DMS53 (cell line): ENCODE measurements around the gene ASB6.
"Not testable (repeated sequence)": the region's sequence is repeated elsewhere in the genome, so short reads cannot be mapped to it uniquely, and the experiment has no call there.

ENCODE experiments used
- DNase-seq: peaks from one replicate; lab custom pipeline; 2025; lab: John Stamatoyannopoulos, UW

Gene ASB6

DNA sequence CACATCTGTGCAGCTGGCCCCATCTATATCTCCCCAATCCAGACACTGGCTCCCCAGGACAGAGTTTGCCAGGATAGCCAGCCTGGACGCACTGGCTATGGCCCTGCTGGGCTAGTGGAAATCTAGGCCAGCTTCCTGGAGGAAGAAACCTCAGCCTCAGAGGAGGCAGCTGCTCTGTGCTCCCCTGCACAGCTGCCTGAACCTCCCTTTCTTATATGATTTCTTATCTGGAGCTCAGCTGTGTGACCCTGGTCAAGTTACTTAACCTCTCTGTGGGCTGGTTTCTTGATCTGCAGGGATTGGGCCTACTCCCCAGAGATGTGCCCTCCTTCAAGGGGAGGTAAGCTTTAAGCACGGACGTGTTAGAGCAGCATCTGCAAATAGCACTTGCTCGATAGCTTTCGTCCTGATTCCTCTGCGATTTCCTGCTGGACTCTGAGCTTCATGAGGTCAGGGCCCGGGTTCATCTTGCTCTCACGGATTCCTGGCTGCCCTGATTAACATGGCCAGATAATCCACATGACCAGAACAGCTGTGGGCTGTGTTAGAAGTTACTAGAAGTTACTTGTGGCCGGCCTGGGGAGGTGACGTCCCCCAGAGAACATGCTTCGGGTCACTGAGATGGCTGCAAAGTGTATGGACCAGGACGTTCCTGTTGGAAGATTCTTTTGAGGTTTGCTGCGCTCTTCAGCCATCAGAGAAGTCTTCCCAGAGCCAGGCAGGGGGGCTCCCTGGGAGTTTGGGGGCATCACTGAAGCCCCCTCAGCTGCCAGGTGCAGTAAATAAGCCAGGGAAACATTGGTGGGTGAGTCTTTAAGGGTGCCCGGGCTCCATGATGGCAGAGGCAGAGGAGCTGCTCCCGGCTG is 35.6 kb downstream of the ASB6 start:
- no peak for DNase-seq

DNA sequence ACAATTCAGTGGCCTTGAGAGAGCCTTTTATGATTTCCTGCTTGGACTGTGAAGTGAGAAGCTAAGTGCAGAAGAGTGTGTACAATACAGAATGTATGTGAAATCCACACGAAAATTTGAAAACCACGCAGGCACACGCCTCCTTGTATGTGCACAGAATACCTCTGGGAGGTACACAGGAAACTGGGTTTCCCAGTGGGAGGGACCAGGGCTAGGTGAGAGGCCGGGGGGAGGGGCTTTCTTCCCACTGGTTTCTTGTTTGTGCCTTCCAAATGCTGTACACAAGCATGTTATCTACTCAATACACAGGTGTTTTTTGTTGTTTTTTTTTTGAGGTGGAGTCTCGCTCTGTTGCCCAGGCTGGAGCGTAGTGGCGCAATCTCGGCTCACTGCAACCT is 37.2 kb downstream of the ASB6 start:
- DNase-seq = peak; percentile 52

DNA sequence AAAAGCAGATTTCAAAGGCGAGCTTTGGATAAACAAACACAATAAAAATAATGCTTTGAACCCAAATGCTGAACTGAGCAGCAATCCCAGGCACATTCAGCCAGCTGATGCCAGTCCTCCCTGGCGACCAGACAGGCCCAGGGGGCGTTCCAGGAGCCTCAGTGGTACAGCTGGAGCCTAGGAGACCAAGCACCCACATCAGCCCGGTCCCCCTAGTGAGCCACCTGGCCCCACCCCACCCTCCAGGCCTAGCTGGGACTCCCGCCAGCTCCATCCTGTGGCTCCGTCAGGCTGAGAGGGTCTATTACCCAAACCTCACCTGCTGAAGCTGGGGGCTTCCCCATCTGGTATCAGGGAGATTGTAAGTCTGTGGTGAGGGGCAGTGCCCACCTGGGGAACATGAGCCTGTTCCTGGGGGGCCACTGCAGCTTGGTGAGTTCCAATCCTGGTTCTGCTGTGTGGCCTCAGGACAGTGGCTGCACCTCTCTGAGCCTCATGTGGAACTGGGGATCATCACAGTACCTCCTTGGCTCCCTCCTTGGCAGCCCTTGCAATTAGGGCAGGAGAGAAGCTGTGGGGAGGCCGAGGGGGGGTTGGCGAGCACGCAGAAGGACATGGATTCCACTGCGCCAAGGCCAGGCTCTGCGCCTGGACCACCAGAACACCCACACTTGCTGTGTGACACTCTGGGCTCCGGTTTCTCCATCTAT is 37.7 kb downstream of the ASB6 start:
- no peak for DNase-seq

DNA sequence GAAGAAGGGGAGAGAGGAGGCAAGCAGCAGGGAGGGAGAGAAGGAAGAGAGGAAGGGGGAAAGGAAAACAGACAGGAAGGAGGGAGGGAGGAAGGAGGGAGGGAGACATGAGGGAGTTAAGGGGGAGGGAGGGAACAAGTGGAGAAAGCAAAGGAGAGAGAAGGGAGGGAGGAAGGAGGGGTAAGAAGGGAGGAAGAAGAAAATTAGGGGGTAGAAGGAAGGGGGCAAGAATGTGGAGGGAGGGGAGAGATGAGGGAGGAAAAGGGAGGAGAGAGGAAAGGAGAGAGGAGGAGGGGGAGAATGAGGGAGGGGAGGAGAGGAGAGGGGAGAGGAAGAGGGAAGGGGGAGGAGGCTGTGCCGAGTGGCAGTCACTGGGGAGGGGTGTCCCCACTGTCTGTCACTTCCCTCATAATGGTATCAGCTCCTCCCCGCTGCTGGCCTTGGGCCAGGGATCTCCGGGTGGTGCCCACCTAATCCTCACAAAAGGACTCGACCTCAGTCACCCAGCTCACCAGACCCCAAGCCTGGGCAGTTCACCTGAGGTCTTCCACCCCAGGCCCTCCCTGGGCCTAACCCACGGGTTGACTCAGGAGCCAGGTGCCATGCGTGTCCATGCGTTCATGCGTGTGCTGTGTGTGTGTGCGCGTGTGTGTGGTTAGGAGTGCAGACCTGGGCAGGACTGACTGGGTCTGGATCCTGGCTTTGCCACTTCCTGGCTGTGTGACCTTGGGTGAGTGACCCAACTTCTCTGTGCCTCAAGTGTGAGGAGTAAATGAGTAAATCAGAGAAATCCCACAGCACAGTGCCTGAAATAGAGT is 39.1 kb downstream of the ASB6 start:
- DNase-seq = peak; percentile 27

DNA sequence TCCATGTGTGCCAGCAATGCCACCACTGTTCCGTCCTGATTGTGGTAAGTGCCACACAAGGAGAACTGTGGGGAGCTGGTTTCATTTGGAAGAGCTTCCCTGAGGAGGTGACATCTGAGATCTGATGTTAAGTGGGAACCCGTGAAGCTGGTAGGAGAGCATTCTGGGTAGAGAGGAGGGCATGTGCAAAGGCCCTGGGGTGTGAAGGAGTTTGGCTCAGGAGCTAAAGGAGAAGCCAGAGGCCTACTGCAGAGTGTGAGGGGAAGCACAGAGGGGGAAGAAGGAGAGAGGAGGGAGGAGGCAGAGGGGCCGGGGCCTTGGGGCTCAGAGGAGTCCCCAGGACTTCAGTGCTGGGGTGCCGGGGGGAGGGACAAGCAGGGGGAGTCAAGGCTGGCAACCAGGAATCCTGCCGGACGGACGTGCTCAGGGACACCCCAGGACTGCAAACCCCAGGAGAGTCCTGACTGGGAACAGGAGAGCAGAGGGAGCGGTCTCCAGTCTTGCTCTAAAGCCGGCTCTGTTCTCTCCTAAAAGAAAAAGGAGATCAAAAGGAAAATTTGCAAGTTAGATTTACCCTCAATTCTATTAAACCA is 40.8 kb downstream of the ASB6 start:
- DNase-seq = no peak

DNA sequence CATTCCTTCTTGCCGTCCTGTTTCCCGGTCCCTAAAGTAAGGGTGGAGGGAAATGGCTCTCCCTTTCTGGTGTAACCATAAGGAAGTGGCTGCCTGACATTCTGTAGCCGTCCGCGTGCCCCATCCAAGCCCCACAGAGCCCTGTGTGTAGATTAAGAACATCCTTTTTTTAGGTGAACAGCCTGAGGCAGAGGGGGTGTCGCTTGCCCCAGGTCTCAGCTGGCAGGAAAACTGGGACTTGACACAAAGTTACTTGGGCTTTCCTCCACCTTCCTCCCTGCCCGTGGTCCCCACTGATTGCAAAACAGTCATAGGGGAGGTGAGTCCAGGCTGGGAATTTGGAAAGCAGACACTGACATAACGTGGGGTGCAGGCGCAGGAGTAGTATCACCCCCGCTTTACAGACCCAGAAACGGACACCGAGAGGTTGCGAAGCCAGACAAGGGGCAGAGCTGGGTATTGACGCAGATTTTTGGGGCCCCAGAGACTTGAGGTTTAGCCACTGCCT is 43.8 kb downstream of the ASB6 start:
- no peak for DNase-seq

DNA sequence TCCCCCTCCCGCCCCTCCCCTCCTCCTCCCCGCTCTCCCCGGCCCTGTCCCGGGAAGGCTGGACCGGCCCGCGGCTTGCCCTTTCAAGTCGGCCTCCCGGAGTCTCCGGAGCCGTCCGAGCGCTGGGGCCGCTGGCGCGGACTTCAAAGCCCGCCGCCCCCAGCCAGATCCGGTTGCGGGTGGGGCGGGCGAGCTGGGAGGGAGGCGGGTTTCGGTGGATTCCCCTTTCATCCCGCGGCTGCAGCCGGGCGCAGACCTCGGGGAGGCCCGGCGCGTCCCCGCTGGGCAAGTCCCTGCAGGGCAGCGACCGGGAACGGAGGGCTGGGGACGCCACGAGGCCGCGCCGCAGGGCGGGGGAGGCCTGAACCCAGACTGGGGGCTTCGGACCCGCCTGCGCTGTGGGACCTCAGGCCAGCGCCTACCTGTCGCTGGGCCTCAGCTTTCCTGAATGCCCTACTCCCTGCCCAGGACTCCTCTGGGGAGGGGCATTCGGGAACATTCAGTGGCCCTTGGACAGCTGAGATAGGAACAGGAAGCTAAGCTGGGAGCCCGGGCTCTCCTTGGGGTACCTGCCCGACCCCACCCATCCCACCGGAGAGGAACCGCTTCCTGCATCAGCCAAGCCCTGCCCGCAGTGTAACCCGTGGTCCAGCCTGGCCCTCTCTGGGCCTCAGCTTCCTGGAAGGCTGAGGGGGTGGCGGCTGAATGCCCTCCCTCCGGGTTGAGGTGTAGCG is 44.4 kb downstream of the ASB6 start:
- DNase-seq = peak; percentile 86

DNA sequence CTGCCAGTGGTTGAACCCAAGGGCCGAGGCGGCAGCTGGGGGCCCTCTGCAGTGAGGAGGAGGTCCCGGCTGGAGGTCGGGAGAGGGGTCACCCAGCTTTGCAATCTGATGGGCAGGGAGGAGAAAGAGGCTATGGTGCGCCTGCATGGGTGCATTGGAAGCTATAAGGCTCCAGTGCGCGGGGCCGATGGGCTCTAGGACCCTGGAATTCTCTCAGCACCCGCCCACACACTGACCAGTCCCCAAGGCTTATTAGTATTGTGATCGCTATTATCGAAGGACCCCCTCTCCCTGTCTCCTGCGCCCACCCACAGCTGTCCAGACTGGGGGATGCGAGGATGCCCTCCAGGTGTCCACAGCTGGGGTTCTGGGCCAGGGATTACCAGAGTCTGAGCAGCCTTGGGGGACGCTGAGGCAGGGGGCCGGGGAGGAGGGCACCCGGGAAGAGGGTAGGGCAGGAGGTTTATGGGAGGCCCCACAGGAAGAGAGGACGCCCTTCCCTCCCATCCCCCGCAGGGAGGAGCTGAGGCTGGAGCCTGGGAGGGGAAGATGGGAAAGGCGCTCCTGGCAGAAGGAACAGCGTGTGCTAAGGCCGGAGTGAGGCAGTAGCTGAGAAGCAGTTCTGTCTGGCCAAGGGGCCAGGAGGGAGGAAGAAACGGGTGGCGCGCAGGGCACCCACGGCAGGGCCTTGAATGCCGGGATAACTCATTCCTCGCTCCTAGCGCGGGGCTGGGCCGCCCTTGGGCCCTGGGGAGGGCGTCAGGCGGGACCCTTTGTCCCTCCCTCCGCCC is 45.2 kb downstream of the ASB6 start:
- peak; percentile 75 for DNase-seq

DNA sequence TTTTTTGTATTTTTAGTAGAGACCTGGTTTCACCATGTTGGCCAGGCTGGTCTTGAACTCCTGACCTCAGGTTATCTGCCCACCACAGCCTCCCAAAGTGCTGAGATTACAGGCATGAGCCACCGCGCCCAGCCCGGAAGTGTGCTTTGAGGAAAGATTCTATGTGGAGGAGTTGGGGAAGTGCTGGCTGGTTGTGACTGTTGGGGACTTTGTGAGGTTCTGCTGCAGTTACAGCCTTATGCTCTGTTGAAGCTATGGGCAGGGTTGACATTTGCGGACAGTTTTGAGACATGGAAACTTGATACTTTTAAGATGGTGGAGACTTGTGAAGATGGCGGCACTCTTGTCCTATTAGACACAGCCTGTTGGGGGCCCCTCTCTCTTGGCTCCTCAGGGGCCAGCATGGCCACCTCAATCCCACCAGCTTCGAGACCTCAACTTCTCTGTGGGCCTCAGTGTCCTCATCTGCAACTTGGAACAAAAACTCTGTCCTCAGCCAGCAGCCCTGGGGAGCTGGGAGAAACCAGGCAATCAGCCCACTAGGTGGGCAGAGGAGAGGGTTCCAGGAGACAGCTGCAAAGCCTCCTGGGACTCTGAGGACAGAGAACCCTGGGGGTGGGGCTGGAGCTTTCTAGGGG is 45.9 kb downstream of the ASB6 start:
- DNase-seq = no peak

DNA sequence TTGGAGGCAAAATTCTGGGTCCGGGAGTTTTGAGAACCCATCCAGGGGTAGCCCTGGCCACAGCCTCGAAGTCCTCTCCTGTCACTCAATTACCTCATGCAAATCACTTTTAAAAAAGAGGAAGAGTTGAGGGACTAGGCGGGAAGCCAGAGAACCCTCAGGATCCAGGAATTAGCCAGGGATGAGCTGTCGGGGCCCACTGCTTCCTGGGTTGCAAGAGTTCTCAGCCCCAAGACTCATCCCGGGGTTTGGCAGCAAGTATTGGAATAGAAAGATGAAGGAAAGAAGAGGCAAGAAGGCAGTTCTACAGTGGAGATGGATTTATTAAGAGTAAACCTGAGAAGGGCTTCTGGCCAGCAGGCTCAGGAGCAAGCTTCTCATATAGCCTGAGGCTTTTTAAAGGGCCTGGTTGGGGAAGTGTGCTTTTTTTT is 46.6 kb downstream of the ASB6 start:
- DNase-seq = no peak

DNA sequence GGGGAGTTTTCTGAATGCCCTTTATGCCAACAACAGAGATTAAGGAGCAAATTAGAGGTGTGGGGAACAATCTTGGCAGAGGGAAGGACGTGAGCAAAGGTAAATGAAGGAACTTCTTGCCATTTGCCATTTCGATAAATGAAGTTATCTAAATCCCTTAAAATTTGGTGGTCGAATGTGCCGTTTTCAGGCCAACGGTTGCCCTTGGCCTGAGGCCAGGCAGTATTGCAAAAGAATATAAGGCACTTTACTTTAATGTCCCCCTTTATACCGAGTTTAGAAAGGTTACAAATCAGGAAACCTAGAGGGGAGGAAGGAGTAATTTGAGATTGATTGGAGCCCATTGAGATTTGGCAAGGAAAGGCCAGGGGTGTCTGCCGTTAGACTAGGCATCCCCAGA is 47.3 kb downstream of the ASB6 start:
- DNase-seq = no peak

DNA sequence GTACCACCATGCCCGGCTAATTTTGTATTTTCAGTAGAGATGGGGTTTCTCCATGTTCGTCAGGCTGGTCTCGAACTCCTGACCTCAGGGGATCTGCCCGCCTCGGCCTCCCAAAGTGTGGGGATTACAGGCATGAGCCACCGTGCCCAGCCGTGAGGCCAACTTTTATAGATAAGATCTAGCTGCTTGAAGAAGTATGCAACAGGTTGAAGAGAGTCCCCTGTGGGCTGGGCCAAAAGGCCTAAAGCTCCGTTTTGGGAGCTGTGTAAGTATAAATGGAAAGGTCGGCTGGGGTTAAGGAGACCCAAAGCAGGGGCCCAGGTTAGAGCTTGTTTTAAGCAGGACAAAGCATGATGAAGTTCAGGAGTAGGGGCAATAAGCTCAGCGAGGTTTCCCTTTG is 49.2 kb downstream of the ASB6 start:
- not testable (repeated sequence) for DNase-seq

DNA sequence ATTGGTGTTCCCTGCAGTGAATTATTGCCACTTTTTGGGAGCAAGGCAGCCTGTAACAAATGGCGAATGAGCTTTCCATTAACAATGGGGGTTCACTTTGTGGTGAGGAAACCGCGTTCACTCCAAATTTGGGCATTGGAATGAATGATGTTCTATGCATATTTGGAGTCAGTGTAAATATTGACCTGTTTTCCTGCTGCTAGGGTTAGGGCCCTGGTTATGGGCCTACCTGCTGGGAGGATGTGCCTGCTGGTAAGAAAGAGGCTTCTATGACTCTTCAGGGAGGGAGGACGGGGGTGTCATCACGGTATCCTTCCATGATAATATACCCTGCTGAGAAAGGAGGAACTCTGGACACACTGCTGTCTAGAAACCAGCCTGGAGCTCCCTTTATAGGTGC is 50.0 kb downstream of the ASB6 start:
- DNase-seq = no peak

DNA sequence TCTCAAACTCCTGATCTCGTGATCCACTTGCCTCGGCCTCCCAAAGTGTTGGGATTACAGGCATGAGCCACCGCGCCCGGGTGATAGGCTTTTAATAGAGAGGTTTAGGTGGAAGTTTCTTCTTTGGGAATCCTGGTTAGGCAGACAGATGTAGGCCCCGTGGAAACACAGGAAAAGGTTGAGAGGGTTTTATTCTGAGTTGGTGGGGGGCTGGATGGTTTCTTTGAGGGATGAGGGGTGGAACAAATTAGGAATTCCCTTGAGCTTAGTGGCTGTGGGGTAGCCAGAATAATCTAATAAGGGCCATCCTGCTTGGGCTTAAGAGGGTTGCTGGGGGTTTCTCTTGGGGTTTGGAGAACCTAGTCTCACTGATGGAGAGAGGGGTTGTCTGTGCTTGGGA is 51.5 kb downstream of the ASB6 start:
- no peak for DNase-seq

DNA sequence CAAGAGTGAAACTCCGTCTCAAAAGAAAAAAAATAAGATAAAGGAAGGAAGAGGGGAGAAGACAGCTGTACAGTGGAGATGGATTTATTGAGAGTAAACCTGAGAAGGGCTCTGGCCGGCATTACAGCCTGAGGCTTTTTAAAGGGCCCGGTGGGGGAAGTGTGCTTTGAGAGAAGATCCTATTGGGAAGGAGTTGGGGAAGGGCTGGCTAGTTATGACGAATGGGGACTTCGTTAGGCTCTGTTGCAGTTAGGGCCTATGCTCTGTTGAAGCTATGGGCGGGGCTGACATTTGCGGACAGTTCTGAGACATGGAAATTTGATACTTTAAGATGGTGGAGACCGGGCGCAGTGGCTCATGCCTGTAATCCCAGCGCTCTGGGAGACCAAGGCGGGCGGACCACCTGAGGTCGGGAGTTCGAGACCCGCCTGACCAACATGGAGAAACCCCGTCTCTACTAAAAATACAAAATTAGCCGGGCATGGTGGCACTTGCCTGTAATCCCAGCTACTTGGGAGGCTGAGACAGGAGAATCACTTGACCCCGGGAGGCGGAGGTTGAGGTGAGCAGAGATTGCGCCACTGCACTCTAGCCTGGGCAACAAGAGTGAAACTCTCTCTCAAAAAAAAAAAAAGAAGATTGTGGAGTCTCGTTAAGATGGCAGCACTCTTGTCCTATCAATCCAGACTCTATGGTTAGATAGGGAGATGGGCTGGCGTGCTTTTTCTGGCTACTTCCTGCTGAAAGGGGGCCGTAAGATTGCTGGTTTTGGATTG is 54.3 kb downstream of the ASB6 start:
- no peak for DNase-seq

DNA sequence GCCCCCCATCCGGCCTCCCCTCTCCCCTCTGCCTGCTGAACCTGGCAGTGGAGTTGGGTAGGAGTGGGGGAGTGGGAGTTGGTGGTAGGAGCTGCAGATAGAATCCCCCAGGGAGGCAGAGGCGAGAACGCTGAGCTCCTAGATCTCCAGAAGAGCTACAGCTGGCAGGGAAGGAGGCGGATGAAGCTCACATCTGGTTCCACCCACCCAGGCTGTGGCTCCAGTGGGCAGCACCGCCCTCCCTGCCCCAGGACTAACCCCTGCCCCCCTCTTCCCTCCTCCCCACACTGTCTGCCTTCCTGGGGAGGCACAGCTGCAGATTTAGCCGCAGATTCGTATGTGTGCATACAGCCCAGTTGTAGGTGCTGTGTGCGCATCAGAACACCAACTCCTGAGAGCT is 55.3 kb downstream of the ASB6 start:
- DNase-seq = no peak

DNA sequence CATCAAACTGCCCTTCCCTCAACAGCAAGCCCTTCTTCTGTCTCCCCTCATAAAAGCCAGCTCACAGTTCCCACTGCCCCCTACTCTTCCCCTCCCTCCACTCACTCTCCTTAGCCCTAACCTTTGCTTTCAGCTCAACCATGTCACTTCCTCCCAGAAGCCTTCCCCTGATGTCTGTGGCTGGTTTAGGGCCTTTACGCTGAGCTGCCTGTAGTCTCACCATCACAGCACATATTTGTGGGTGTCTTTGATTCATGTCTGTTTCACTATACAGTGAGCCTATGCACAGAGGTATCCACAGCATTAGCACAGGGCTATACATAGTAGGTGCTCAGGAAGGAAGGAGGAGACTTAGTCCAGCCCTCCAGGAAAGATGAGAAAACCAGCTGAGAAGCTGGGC is 55.7 kb downstream of the ASB6 start:
- no peak for DNase-seq

DNA sequence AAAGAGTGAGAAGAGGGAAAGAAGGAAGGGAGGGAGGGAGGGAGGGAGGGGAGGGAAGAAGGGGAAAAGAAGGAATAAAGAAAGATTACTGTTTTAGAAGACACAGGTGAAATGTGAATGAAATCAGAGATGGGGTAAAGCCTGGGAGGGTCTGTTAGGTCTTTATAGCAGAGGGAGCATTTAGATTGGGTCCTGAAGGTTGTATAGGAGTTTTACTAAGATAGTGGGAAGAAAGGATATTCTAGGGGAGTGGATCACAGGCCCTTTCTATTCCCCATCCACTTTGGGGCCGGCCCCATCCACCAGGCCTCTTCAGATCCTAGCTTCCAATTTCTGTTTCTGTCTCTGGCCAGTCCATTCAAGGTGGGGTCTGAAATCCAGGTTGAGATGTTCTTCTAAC is 56.6 kb downstream of the ASB6 start:
- no peak for DNase-seq
